PC-3 (cell line): ENCODE measurements around the gene MYBPC3.

Experiments
- EZH2 ChIP-seq: fragments of 300-600 bp; sonication (generic); IDR thresholded peaks from one replicate; pipeline ENCODE4 v1.6.1; 2017; ENCODE audit warnings: antibody characterized with exemption, mild to moderate bottlenecking, low read length; ENCODE audit not compliant: unreplicated experiment
- EZH2phosphoT487 ChIP-seq: fragments of 300-600 bp; sonication (generic); IDR thresholded peaks from 2 replicates; pipeline ENCODE4 v1.6.1; 2018; ENCODE audit warnings: mild to moderate bottlenecking, antibody characterized with exemption, low read length, borderline replicate concordance
- TF ChIP-seq, protein P1 (sequence below): fragments of 300-600 bp; sonication (generic); conservative IDR thresholded peaks from 2 replicates; pipeline ENCODE4 v1.5.1; 2017; ENCODE audit warnings: antibody characterized with exemption, low read depth, mild to moderate bottlenecking, low read length

DNA sequence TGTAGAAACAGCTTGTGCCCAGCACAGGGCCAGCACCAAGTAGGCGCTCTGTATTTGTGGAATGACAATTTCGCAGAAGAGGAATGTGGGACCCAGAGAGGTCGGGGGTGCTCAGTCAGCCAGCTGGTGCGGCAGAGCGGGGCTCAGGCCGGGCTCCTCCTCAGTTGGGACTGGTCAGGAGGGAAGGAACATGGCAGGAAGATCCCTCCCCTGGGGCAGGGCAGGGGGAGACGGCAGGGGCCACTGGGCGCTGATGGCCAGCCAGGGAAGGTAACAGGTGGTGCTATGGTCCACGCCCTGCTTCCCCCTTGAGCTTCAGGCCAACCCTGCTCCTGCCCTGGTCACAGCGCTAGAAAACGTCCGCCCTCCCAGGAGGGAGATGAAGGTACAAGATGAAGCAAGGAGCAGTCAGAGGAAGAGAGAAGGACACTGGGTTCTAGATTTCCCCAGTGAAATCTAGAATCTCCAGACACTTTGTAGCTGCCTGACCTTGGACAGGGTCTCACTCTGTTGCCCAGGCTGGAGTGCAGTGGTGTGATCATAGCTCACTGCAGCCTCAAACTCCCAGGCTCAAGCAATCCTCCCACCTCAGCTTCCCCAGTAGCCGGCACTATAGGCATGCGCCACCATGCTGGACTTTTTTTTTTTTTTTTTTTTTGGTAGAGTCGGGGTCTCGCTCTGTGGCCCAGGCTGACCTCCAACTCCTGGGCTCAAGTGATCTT is 39.4 kb upstream of the MYBPC3 start:
- TF ChIP-seq, protein P1, sequence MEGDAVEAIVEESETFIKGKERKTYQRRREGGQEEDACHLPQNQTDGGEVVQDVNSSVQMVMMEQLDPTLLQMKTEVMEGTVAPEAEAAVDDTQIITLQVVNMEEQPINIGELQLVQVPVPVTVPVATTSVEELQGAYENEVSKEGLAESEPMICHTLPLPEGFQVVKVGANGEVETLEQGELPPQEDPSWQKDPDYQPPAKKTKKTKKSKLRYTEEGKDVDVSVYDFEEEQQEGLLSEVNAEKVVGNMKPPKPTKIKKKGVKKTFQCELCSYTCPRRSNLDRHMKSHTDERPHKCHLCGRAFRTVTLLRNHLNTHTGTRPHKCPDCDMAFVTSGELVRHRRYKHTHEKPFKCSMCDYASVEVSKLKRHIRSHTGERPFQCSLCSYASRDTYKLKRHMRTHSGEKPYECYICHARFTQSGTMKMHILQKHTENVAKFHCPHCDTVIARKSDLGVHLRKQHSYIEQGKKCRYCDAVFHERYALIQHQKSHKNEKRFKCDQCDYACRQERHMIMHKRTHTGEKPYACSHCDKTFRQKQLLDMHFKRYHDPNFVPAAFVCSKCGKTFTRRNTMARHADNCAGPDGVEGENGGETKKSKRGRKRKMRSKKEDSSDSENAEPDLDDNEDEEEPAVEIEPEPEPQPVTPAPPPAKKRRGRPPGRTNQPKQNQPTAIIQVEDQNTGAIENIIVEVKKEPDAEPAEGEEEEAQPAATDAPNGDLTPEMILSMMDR = no peak
- no peak for TF ChIP-seq EZH2
- no peak for TF ChIP-seq EZH2phosphoT487
